Suprapubic skin (tissue), 4 donors: ENCODE measurements around the gene MAP2K5. TPM values are rescaled to one million over a fixed set of nuclear protein-coding genes. Genes with fewer than 3 reads are reported as not detected.

ENCODE experiments used
- DNase-seq, 2 donors: peaks; one replicate each; pipeline ENCODE4 v3.0.0-alpha.2; 2019; ENCODE audit warnings: low spot score in 2 of 2
- H3K27ac ChIP-seq: fragments of 200-600 bp; sonication (generic); one replicate; pipeline ENCODE4 v1.5.1; 2019
- H3K27me3 ChIP-seq: fragments of 200-600 bp; sonication (generic); one replicate; pipeline ENCODE4 v1.5.1; 2019
- H3K36me3 ChIP-seq: fragments of 200-600 bp; sonication (generic); one replicate; pipeline ENCODE4 v1.5.1; 2019
- H3K4me1 ChIP-seq: fragments of 200-600 bp; sonication (generic); one replicate; pipeline ENCODE4 v1.5.1; 2019
- H3K4me3 ChIP-seq: fragments of 200-600 bp; sonication (generic); one replicate; pipeline ENCODE4 v1.5.1; 2019; ENCODE audit warnings: mild to moderate bottlenecking
- H3K9me3 ChIP-seq: fragments of 200-600 bp; sonication (generic); one replicate; pipeline ENCODE4 v1.5.1; 2019
- CTCF ChIP-seq, 2 donors: fragments of 200-600 bp in 1 of 2; fragments of 450-650 bp in 1 of 2; sonication (generic) in 1 of 2; IDR thresholded peaks; one replicate each; pipeline ENCODE4 v1.5.1; 2016 to 2019; ENCODE audit warnings: antibody characterized with exemption in 2 of 2, mild to moderate bottlenecking in 1 of 2, moderate library complexity in 1 of 2
- EP300 ChIP-seq: sonication (generic); formaldehyde crosslinking; IDR thresholded peaks from one replicate; pipeline ENCODE4 v1.6.1; 2017; ENCODE audit warnings: antibody characterized with exemption
- POLR2A ChIP-seq, 2 donors: fragments of 450-650 bp; IDR thresholded peaks; one replicate each; pipeline ENCODE4 v1.6.1; 2017; ENCODE audit warnings: antibody characterized with exemption in 2 of 2, mild to moderate bottlenecking in 2 of 2, moderate library complexity in 2 of 2
- POLR2AphosphoS5 ChIP-seq, 3 donors: sonication (generic); formaldehyde crosslinking; IDR thresholded peaks; one replicate each; pipeline ENCODE4 v1.6.1; 2017; ENCODE audit warnings: antibody characterized with exemption in 3 of 3
- WGBS: methylation state at CpG from one replicate; pipeline ENCODE4 v1.1.5; 2018; 5-methylcytosine and 5-hydroxymethylcytosine counted together
- total RNA-seq, 4 donors: library from RNA; depleted of rRNA; stranded (reverse); fragments of >200 nt; gene quantifications; one replicate each; pipeline ENCODE4 v1.1.0, GENCODE V29; 2016

Gene MAP2K5
- total RNA-seq, 4 donors from 2014 or later: 9.5 to 18.5 (median 10.2) TPM

GRCh38 chr15:67674983-67675382 is 132.5 kb downstream of the MAP2K5 start:
- WGBS: 91% methylated on average over 3 of the region's 3 CpGs
- no peak overlapping the region for H3K4me3 ChIP-seq
- H3K4me1 ChIP-seq: no peaks in the 10 kb centered on the region
- no peaks in the 10 kb centered on the region for H3K9me3 ChIP-seq
- H3K27me3 ChIP-seq: no peaks in the 10 kb centered on the region
- no peak overlapping the region for H3K27ac ChIP-seq
- TF ChIP-seq EP300: no peak
- no peak for TF ChIP-seq POLR2A (IDR thresholded peaks at IDR 0.05)
- no peak for TF ChIP-seq POLR2AphosphoS5 (IDR thresholded peaks at IDR 0.05)
- TF ChIP-seq CTCF (IDR thresholded peaks at IDR 0.05): no peak
- no peak for DNase-seq
- H3K36me3 ChIP-seq: no peaks in the 10 kb centered on the region

GRCh38 chr15:67678089-67678488 is 135.6 kb downstream of the MAP2K5 start:
- WGBS: 91% methylated on average over 2 of the region's 2 CpGs
- H3K27ac ChIP-seq: no peak overlapping the region
- H3K4me3 ChIP-seq: no peak overlapping the region
- no peaks in the 10 kb centered on the region for H3K36me3 ChIP-seq
- no peaks in the 10 kb centered on the region for H3K9me3 ChIP-seq
- H3K4me1 ChIP-seq: no peaks in the 10 kb centered on the region
- no peaks in the 10 kb centered on the region for H3K27me3 ChIP-seq
- DNase-seq: no peak
- TF ChIP-seq EP300 (no peak), CTCF (IDR thresholded peaks at IDR 0.05) (no peak), POLR2AphosphoS5 (IDR thresholded peaks at IDR 0.05) (no peak)

- 88% methylated on average over 5 of the region's 5 CpGs for WGBS
Observed at GRCh38 chr15:67678993-67679392, 136.5 kb downstream of the MAP2K5 start.

GRCh38 chr15:67680641-67681040 is 138.1 kb downstream of the MAP2K5 start:
- no peaks in the 10 kb centered on the region for H3K4me1 ChIP-seq
- no peak for DNase-seq
- H3K4me3 ChIP-seq: no peak overlapping the region
- H3K9me3 ChIP-seq: peaks cover 7% of the 10 kb centered on the region
- TF ChIP-seq CTCF (IDR thresholded peaks at IDR 0.05) (no peak), POLR2A (IDR thresholded peaks at IDR 0.05) (no peak), POLR2AphosphoS5 (IDR thresholded peaks at IDR 0.05) (no peak), EP300 (no peak)
- WGBS: 59% methylated on average over 2 of the region's 2 CpGs
- no peak overlapping the region for H3K27ac ChIP-seq
- H3K27me3 ChIP-seq: no peaks in the 10 kb centered on the region
- H3K36me3 ChIP-seq: no peaks in the 10 kb centered on the region

More at GRCh38 chr15:67678993-67679392, 136.5 kb downstream of the MAP2K5 start:
- Histone ChIP-seq H3K27ac (no peak overlapping the region), H3K9me3 (no peaks in the 10 kb centered on the region), H3K4me1 (no peaks in the 10 kb centered on the region), H3K36me3 (no peaks in the 10 kb centered on the region), H3K27me3 (no peaks in the 10 kb centered on the region), H3K4me3 (no peak overlapping the region)
- no peak for DNase-seq
- TF ChIP-seq POLR2AphosphoS5 (IDR thresholded peaks at IDR 0.05) (no peak), CTCF (IDR thresholded peaks at IDR 0.05) (no peak), POLR2A (IDR thresholded peaks at IDR 0.05) (no peak), EP300 (no peak)

GRCh38 chr15:67685008-67685599 is 142.6 kb downstream of the MAP2K5 start:
- H3K4me1 ChIP-seq: no peaks in the 10 kb centered on the region
- 89% methylated on average over 3 of the region's 3 CpGs for WGBS
- TF ChIP-seq EP300: no peak
- no peak for TF ChIP-seq CTCF (IDR thresholded peaks at IDR 0.05)
- TF ChIP-seq POLR2A (IDR thresholded peaks at IDR 0.05): no peak
- no peak for TF ChIP-seq POLR2AphosphoS5 (IDR thresholded peaks at IDR 0.05)

More at GRCh38 chr15:67685008-67685599, 142.6 kb downstream of the MAP2K5 start:
- Histone ChIP-seq H3K36me3 (no peaks in the 10 kb centered on the region), H3K9me3 (peaks cover 7% of the 10 kb centered on the region), H3K27ac (no peak overlapping the region), H3K27me3 (no peaks in the 10 kb centered on the region), H3K4me3 (no peak overlapping the region)
- no peak for DNase-seq
